H9 (cell line): ENCODE results near the gene ZNF880. TPM values are rescaled to one million over a fixed set of nuclear protein-coding genes. Genes with fewer than 3 reads are reported as not detected.

ENCODE experiments used
- DNase-seq: peaks from one replicate; pipeline ENCODE4 v3.0.0-alpha.2; 2017
- H2AFZ ChIP-seq: one replicate; pipeline ENCODE4 v1.6.1; 2013; ENCODE audit warnings: mild to moderate bottlenecking, low read length, control low read depth, moderate library complexity
- H2AK5ac ChIP-seq: 2 replicates; pipeline ENCODE4 v1.6.1; 2013; ENCODE audit warnings: low read length, control low read depth, mixed read lengths; ENCODE audit not compliant: insufficient read length
- H2BK120ac ChIP-seq: one replicate; pipeline ENCODE4 v1.6.1; 2013; ENCODE audit warnings: low read depth, mild to moderate bottlenecking, low read length, control low read depth, inconsistent platforms; ENCODE audit not compliant: poor library complexity, severe bottlenecking
- H2BK12ac ChIP-seq: 2 replicates; pipeline ENCODE4 v1.6.1; 2013; ENCODE audit warnings: low read length, control low read depth, mixed read lengths, low read depth; ENCODE audit not compliant: insufficient read length
- H2BK15ac ChIP-seq: 2 replicates; pipeline ENCODE4 v1.6.1; 2013; ENCODE audit warnings: low read depth, low read length, control low read depth
- H2BK20ac ChIP-seq: one replicate; pipeline ENCODE4 v1.6.1; 2013; ENCODE audit warnings: low read depth, mild to moderate bottlenecking, low read length, control low read depth, inconsistent platforms; ENCODE audit not compliant: poor library complexity, severe bottlenecking
- H2BK5ac ChIP-seq: 2 replicates; pipeline ENCODE4 v1.6.1; 2013; ENCODE audit warnings: low read length, control low read depth, mixed read lengths; ENCODE audit not compliant: insufficient read length
- H3K14ac ChIP-seq: 2 replicates; pipeline ENCODE4 v1.6.1; 2013; ENCODE audit warnings: low read length, control low read depth; ENCODE audit not compliant: insufficient read depth
- H3K18ac ChIP-seq: 2 replicates; pipeline ENCODE4 v1.6.1; 2013; ENCODE audit warnings: low read depth, mild to moderate bottlenecking, mixed read lengths, low read length, control low read depth; ENCODE audit not compliant: insufficient read length
- H3K23ac ChIP-seq: 2 replicates; pipeline ENCODE4 v1.6.1; 2013; ENCODE audit warnings: low read length, control low read depth, mixed read lengths, low read depth; ENCODE audit not compliant: insufficient read length
- H3K23me2 ChIP-seq: 2 replicates; pipeline ENCODE4 v1.6.1; 2013; ENCODE audit warnings: low read depth, mild to moderate bottlenecking, mixed read lengths, low read length, control low read depth; ENCODE audit not compliant: insufficient read length, poor library complexity, severe bottlenecking
- H3K27ac ChIP-seq: 2 replicates; pipeline ENCODE4 v1.5.1; 2013; ENCODE audit warnings: low read length, control low read depth, mixed read lengths, low read depth; ENCODE audit not compliant: insufficient read length
- H3K27me3 ChIP-seq: 2 replicates; pipeline ENCODE4 v1.6.1; 2013; ENCODE audit warnings: low read length, control low read depth, inconsistent platforms; ENCODE audit not compliant: insufficient read depth
- H3K4ac ChIP-seq: 2 replicates; pipeline ENCODE4 v1.6.1; 2013; ENCODE audit warnings: low read depth, mild to moderate bottlenecking, control low read depth, inconsistent platforms, low read length, moderate library complexity
- H3K4me1 ChIP-seq: 2 replicates; pipeline ENCODE4 v1.6.1; 2013; ENCODE audit warnings: low read length, control low read depth, inconsistent platforms; ENCODE audit not compliant: insufficient read depth
- H3K4me2 ChIP-seq: 2 replicates; pipeline ENCODE4 v1.6.1; 2013; ENCODE audit warnings: low read length, control low read depth, mixed read lengths; ENCODE audit not compliant: insufficient read length, insufficient read depth
- H3K56ac ChIP-seq: 2 replicates; pipeline ENCODE4 v1.6.1; 2013; ENCODE audit warnings: low read depth, mild to moderate bottlenecking, mixed read lengths, low read length, control low read depth; ENCODE audit not compliant: insufficient read length
- H3K79me1 ChIP-seq: 2 replicates; pipeline ENCODE4 v1.6.1; 2013; ENCODE audit warnings: low read depth, mild to moderate bottlenecking, moderate library complexity, low read length, control low read depth, inconsistent platforms; ENCODE audit not compliant: insufficient read depth, poor library complexity, severe bottlenecking
- H3K79me2 ChIP-seq: 2 replicates; pipeline ENCODE4 v1.6.1; 2013; ENCODE audit warnings: low read length, control low read depth, inconsistent platforms; ENCODE audit not compliant: insufficient read depth
- H3K9ac ChIP-seq: 2 replicates; pipeline ENCODE4 v1.6.1; 2013; ENCODE audit warnings: low read length, control low read depth, mixed read lengths; ENCODE audit not compliant: insufficient read length; ENCODE audit errors: extremely low read depth
- H3K9me3 ChIP-seq: one replicate; pipeline ENCODE4 v1.6.1; 2013; ENCODE audit warnings: low read depth, low read length, inconsistent platforms; ENCODE audit not compliant: control insufficient read depth
- H3T11ph ChIP-seq: one replicate; pipeline ENCODE4 v1.6.1; 2013; ENCODE audit warnings: mild to moderate bottlenecking, low read length, control low read depth, inconsistent platforms
- H4K20me1 ChIP-seq: one replicate; pipeline ENCODE4 v1.6.1; 2013; ENCODE audit not compliant: control insufficient read depth, insufficient read length, insufficient read depth
- H4K5ac ChIP-seq: 2 replicates; pipeline ENCODE4 v1.6.1; 2013; ENCODE audit warnings: low read depth, mild to moderate bottlenecking, mixed read lengths, low read length, control low read depth; ENCODE audit not compliant: insufficient read length
- H4K8ac ChIP-seq: replicated peaks from 2 replicates; pipeline ENCODE4 v1.6.1; 2013; ENCODE audit warnings: low read length, control low read depth, mixed read lengths, low read depth; ENCODE audit not compliant: insufficient read length
- H4K91ac ChIP-seq: 2 replicates; pipeline ENCODE4 v1.6.1; 2013; ENCODE audit warnings: low read depth, mild to moderate bottlenecking, moderate library complexity, mixed read lengths, low read length, control low read depth; ENCODE audit not compliant: insufficient read length
- H3K27ac Mint-ChIP-seq, 3 experiments: 2 replicates in 2 of 3; 3 replicates in 1 of 3; pipeline ENCODE4 v1.8.0; 2020 to 2021; ENCODE audit warnings: mixed read lengths in 3 of 3, mild to moderate bottlenecking in 1 of 3, moderate library complexity in 1 of 3
- H3K27me3 Mint-ChIP-seq: 2 replicates; pipeline ENCODE4 v1.8.0; 2021; ENCODE audit warnings: low read depth, mild to moderate bottlenecking, moderate library complexity, mixed read lengths
- H3K36me3 Mint-ChIP-seq, 3 experiments: 2 replicates in 2 of 3; 3 replicates in 1 of 3; pipeline ENCODE4 v1.8.0; 2020 to 2021; ENCODE audit warnings: low read depth in 3 of 3, mixed read lengths in 3 of 3; ENCODE audit not compliant: insufficient read depth in 1 of 3
- H3K4me1 Mint-ChIP-seq, 2 experiments: 2 replicates each; pipeline ENCODE4 v1.8.0; 2020; ENCODE audit warnings: mixed read lengths in 2 of 2
- H3K4me3 Mint-ChIP-seq, 2 experiments: 2 replicates in 1 of 2; 3 replicates in 1 of 2; pipeline ENCODE4 v1.8.0; 2020 to 2021; ENCODE audit warnings: mild to moderate bottlenecking in 2 of 2, mixed read lengths in 2 of 2, moderate library complexity in 1 of 2
- H3K9me3 Mint-ChIP-seq, 2 experiments: 2 replicates in 1 of 2; 3 replicates in 1 of 2; pipeline ENCODE4 v1.8.0; 2020; ENCODE audit warnings: mild to moderate bottlenecking in 2 of 2, mixed read lengths in 2 of 2, moderate library complexity in 1 of 2
- WGBS: extraction: QIAGEN DNeasy Blood & Tissue Kit; methylation state at CpG from one replicate; pipeline ENCODE4 v1.1.7; 2013; ENCODE audit warnings: missing lambda C conversion rate, low lambda C conversion rate, mixed read lengths; ENCODE audit not compliant: insufficient read length; ENCODE audit errors: extremely low coverage; 5-methylcytosine and 5-hydroxymethylcytosine counted together
- total RNA-seq: library from RNA; stranded (reverse); gene quantifications from 2 replicates; pipeline ENCODE4 v1.2.1, GENCODE V29; 2021
- TF ChIP-seq, protein P1 (sequence below): fragments of 200-600 bp; sonication (generic); conservative IDR thresholded peaks from 3 replicates; pipeline ENCODE4 v1.8.0; 2021; ENCODE audit warnings: antibody characterized with exemption, mild to moderate bottlenecking

The ZNF880 gene
- total RNA-seq, 1 experiment from 2014 or later: 1.9 TPM

DNA sequence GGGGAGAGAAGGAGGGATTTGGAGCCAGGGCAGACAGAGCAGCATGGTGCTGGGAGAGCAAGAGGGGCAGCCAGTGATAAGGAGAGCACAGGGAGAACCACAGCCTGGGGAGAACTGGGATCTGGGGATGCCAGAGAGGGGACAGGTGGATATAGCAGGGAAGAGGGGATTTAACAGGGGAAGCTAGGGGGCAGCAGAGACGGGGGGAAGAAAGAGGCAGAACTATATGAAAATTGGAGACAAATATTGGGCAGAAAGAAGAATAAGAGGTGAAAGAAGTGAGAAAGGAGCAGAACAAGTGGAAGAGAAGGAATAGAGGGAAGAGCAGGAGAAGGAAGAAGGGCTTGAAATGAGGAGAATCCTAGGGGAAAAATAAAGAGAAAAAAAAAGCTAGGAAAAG lies 21.4 kb downstream of the ZNF880 start:
- Histone ChIP-seq H3K4me2 (no peak overlapping the region), H3K27me3 (no peaks in the 10 kb centered on the region), H3K4me1 (no peaks in the 10 kb centered on the region), H4K20me1 (no peaks in the 10 kb centered on the region), H3K79me1 (no peaks in the 10 kb centered on the region), H4K91ac (no peak overlapping the region), H3K9ac (no peak overlapping the region), H2BK5ac (no peak overlapping the region), H3K18ac (no peak overlapping the region), H3K56ac (no peak overlapping the region), H2BK20ac (no peak overlapping the region), H3K23me2 (no peaks in the 10 kb centered on the region), H3K14ac (no peak overlapping the region), H2AFZ (no peak overlapping the region), H3K9me3 (no peaks in the 10 kb centered on the region), H3K79me2 (no peaks in the 10 kb centered on the region), H3K23ac (no peak overlapping the region), H3K27ac (no peak overlapping the region), H2AK5ac (no peak overlapping the region), H3T11ph (no peak overlapping the region), H2BK15ac (no peak overlapping the region), H2BK12ac (no peak overlapping the region), H4K8ac (no peak overlapping the region), H4K5ac (no peak overlapping the region), H3K4ac (no peak overlapping the region), H2BK120ac (no peak overlapping the region)
- TF ChIP-seq, protein P1, sequence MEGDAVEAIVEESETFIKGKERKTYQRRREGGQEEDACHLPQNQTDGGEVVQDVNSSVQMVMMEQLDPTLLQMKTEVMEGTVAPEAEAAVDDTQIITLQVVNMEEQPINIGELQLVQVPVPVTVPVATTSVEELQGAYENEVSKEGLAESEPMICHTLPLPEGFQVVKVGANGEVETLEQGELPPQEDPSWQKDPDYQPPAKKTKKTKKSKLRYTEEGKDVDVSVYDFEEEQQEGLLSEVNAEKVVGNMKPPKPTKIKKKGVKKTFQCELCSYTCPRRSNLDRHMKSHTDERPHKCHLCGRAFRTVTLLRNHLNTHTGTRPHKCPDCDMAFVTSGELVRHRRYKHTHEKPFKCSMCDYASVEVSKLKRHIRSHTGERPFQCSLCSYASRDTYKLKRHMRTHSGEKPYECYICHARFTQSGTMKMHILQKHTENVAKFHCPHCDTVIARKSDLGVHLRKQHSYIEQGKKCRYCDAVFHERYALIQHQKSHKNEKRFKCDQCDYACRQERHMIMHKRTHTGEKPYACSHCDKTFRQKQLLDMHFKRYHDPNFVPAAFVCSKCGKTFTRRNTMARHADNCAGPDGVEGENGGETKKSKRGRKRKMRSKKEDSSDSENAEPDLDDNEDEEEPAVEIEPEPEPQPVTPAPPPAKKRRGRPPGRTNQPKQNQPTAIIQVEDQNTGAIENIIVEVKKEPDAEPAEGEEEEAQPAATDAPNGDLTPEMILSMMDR: peak; percentile 53; the same call in 2 of the 3 replicates
- Mint-ChIP-seq H3K27ac (no peak overlapping the region), H3K27me3 (peaks cover 6% of the 10 kb centered on the region), H3K4me1 (no peaks in the 10 kb centered on the region), H3K36me3 (peaks cover 5 to 9% (median 7%) of the 10 kb centered on the region in 3 experiments; a peak in 5 of 7 replicates), H3K4me3 (no peak overlapping the region), H3K9me3 (peaks cover 83 to 91% of the 10 kb centered on the region in 2 experiments)
- no CpG with 5 or more reads among the region's 1 CpG for WGBS
- DNase-seq: peak; percentile 31
